Anterior cingulate cortex (tissue), 58 donors: ENCODE measurements around the gene MED22.
A peak's percentile ranks its signal among the peaks of the same experiment; 100 is the strongest.
"Not testable (repeated sequence)": the region's sequence is repeated elsewhere in the genome, so short reads cannot be mapped to it uniquely, and the experiment has no call there.

Source experiments
- DNase-seq, 58 donors: peaks; one replicate each; lab custom pipeline; 2025; lab: John Stamatoyannopoulos, UW

The MED22 gene

GRCh38 chr9:133317551-133317950 is 30.4 kb downstream of the MED22 start:
- not testable (repeated sequence) for DNase-seq

GRCh38 chr9:133315997-133316396 is 31.9 kb downstream of the MED22 start:
- no peak for DNase-seq

- no peak for DNase-seq
These were observed 38.3 kb downstream of the MED22 start for GRCh38 chr9:133309608-133310007.

GRCh38 chr9:133307301-133307700 is 40.6 kb downstream of the MED22 start:
- DNase-seq: no peak

GRCh38 chr9:133306242-133307204 is 41.4 kb downstream of the MED22 start:
- DNase-seq: peak in 3 of 58 donors; percentile 11 to 19 (median 13)

- DNase-seq: no peak
These were observed 42.2 kb downstream of the MED22 start for GRCh38 chr9:133305731-133306130.

GRCh38 chr9:133304477-133305377 is 43.2 kb downstream of the MED22 start:
- no peak for DNase-seq

GRCh38 chr9:133304158-133304470 is 43.8 kb downstream of the MED22 start:
- DNase-seq: no peak

- DNase-seq: no peak
These were observed 44.4 kb downstream of the MED22 start for GRCh38 chr9:133303266-133304157.

GRCh38 chr9:133301253-133302230 is 46.4 kb downstream of the MED22 start:
- no peak for DNase-seq

GRCh38 chr9:133299996-133300395 is 47.9 kb downstream of the MED22 start:
- DNase-seq: not testable (repeated sequence)

GRCh38 chr9:133294257-133294656 is 53.7 kb downstream of the MED22 start:
- DNase-seq: no peak

- DNase-seq: no peak
These were observed 57.1 kb downstream of the MED22 start for GRCh38 chr9:133290751-133291302.
